Mesothelial cell of epicardium (in vitro differentiated cells): ENCODE results near the gene STUB1. TPM values are rescaled to one million over a fixed set of nuclear protein-coding genes. Genes with fewer than 3 reads are reported as not detected.

ENCODE experiments used
- DNase-seq, 2 experiments: peaks; one replicate each; pipeline ENCODE4 v3.0.0; 2021; ENCODE audit warnings: low spot score in 2 of 2; ENCODE audit not compliant: unreplicated experiment in 2 of 2
- H3K27ac Mint-ChIP-seq: 2 replicates; pipeline ENCODE4 v1.8.0; 2021; ENCODE audit warnings: mixed read lengths
- H3K27me3 Mint-ChIP-seq: 2 replicates; pipeline ENCODE4 v1.8.0; 2021; ENCODE audit warnings: low read depth, mixed read lengths
- H3K36me3 Mint-ChIP-seq: 2 replicates; pipeline ENCODE4 v1.8.0; 2021; ENCODE audit warnings: mixed read lengths
- H3K4me1 Mint-ChIP-seq: 2 replicates; pipeline ENCODE4 v1.8.0; 2021; ENCODE audit warnings: mixed read lengths
- H3K4me3 Mint-ChIP-seq: 2 replicates; pipeline ENCODE4 v1.8.0; 2021; ENCODE audit warnings: mild to moderate bottlenecking, moderate library complexity, mixed read lengths
- H3K9me3 Mint-ChIP-seq: 2 replicates; pipeline ENCODE4 v1.8.0; 2021; ENCODE audit warnings: mixed read lengths
- CTCF ChIP-seq: fragments of 200-600 bp; sonication (generic); IDR thresholded peaks from one replicate; pipeline ENCODE4 v1.5.0; 2021; ENCODE audit warnings: antibody characterized with exemption; ENCODE audit not compliant: unreplicated experiment
- total RNA-seq: library from RNA; stranded (reverse); gene quantifications from 3 replicates; pipeline ENCODE4 v1.2.1, GENCODE V29; 2021

STUB1 gene
- total RNA-seq, 1 donor from 2014 or later: 69.4 TPM

GRCh38 chr16:727291-727977, 47.2 kb downstream of the STUB1 start:
- Mint-ChIP-seq H3K36me3 (no peaks in the 10 kb centered on the region), H3K27me3 (peaks cover 18% of the 10 kb centered on the region), H3K27ac (no peak overlapping the region), H3K4me3 (peak overlapping the region; percentile 20), H3K9me3 (no peaks in the 10 kb centered on the region), H3K4me1 (no peaks in the 10 kb centered on the region)
- no peak for TF ChIP-seq CTCF
- no peak for DNase-seq

- H3K36me3 Mint-ChIP-seq: peaks cover 1% of the 10 kb centered on the region
- peaks cover 18% of the 10 kb centered on the region for H3K27me3 Mint-ChIP-seq
- H3K27ac Mint-ChIP-seq: no peak overlapping the region
- peak in 1 of 2 experiments; percentile 58 for DNase-seq
- no peaks in the 10 kb centered on the region for H3K4me1 Mint-ChIP-seq
- peak overlapping the region; percentile 53 for H3K4me3 Mint-ChIP-seq
- H3K9me3 Mint-ChIP-seq: no peaks in the 10 kb centered on the region
- TF ChIP-seq CTCF: no peak
Measured at GRCh38 chr16:728131-728889, 48.1 kb downstream of the STUB1 start.

GRCh38 chr16:728890-729744, 48.9 kb downstream of the STUB1 start:
- Mint-ChIP-seq H3K36me3 (peaks cover 1% of the 10 kb centered on the region), H3K4me3 (no peak overlapping the region)
- TF ChIP-seq CTCF: no peak

GRCh38 chr16:729768-730665, 49.8 kb downstream of the STUB1 start:
- Mint-ChIP-seq H3K36me3 (peaks cover 1% of the 10 kb centered on the region), H3K4me3 (no peak overlapping the region), H3K27me3 (peaks cover 18% of the 10 kb centered on the region), H3K9me3 (no peaks in the 10 kb centered on the region), H3K4me1 (no peaks in the 10 kb centered on the region), H3K27ac (no peak overlapping the region)
- DNase-seq: no peak
- no peak for TF ChIP-seq CTCF

More at GRCh38 chr16:728890-729744, 48.9 kb downstream of the STUB1 start:
- H3K27ac Mint-ChIP-seq: no peak overlapping the region
- H3K9me3 Mint-ChIP-seq: no peaks in the 10 kb centered on the region
- H3K4me1 Mint-ChIP-seq: no peaks in the 10 kb centered on the region
- DNase-seq: no peak
- peaks cover 18% of the 10 kb centered on the region for H3K27me3 Mint-ChIP-seq
